Measurements from ENCODE around the gene CNGA1.

CNGA1 gene

DNA sequence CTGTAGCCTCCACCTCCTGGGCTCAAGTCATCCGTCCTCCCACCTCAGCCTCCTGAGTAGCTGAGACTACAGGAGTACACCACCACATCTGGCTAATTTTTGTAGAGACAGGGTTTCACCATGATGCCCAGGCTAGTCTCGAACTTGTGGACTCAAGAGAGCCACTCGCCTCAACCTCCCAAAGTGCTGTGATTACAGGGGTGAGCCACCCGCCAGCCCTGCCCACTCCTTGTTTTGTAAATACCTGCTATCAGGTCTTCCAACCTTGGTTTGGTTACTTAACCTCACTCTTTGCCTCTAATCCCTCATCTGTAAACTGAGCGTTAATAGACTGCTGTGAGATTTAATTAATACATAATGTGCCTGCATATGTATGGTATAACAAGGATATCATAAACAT, 803 bp downstream of the CNGA1 start:
- no peaks in the 10 kb centered on the region for H3K36me3 ChIP-seq (ENCODE audit: insufficient read depth, low read length)
- H3F3A ChIP-seq (ENCODE audit: low read depth): no peaks in the 10 kb centered on the region
- peak overlapping the region; percentile 72 for H3K4me3 ChIP-seq (ENCODE audit: low read length, poor library complexity, severe bottlenecking)
- no peak overlapping the region for H3K9ac ChIP-seq (ENCODE audit: low read depth, low read length, poor library complexity, severe bottlenecking)
- H3K4me1 ChIP-seq (ENCODE audit: insufficient read depth, low read length, poor library complexity, severe bottlenecking): no peaks in the 10 kb centered on the region
- no peaks in the 10 kb centered on the region for H4K20me1 ChIP-seq (ENCODE audit: insufficient read depth, low read length, poor library complexity, severe bottlenecking)
- no peak for TF ChIP-seq CTCF (conservative IDR thresholded peaks at IDR 0.05; ENCODE audit: low read length)
- TF ChIP-seq EZH2phosphoT487 (IDR thresholded peaks at IDR 0.05; ENCODE audit: borderline replicate concordance): no peak
- H2AFZ ChIP-seq (ENCODE audit: low read length): no peak overlapping the region
- H3K9me3 ChIP-seq (ENCODE audit: insufficient read depth, low read depth, low read length): no peaks in the 10 kb centered on the region
- no peak overlapping the region for H3K4me2 ChIP-seq (ENCODE audit: low read depth, low read length, poor library complexity, severe bottlenecking)
- peaks cover 20% of the 10 kb centered on the region for H3K27me3 ChIP-seq (ENCODE audit: insufficient read depth, low read length, poor library complexity, severe bottlenecking)
- no peaks in the 10 kb centered on the region for H3K79me2 ChIP-seq (ENCODE audit: insufficient read depth, low read length)
- H3K9me2 ChIP-seq (replicated peaks; ENCODE audit: low read depth, low read length): no peaks in the 10 kb centered on the region

DNA sequence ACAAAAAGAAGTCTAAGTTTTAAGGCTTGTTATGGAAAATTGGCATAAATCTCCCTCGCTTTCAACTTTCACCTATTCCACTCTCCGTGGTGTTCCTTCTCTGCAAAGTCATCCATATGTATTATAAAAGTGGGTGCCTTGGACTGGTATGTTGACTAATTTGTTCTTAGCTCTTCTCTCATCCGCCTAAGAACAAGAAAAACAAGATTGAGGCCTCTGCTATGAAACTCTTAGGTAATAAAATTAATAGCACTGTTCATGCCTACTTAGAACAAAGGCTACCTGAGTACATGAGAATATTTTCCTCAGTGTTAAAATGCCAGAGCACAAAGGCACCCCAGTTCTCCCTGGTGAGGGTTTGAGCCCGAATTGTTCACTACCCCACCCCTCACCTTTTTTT, 1.3 kb downstream of the CNGA1 start:
- Histone ChIP-seq H3F3A (ENCODE audit: low read depth) (no peaks in the 10 kb centered on the region), H3K9me2 (replicated peaks; ENCODE audit: low read depth, low read length) (no peaks in the 10 kb centered on the region), H3K27me3 (ENCODE audit: insufficient read depth, low read length, poor library complexity, severe bottlenecking) (peaks cover 20% of the 10 kb centered on the region), H3K9me3 (ENCODE audit: insufficient read depth, low read depth, low read length) (no peaks in the 10 kb centered on the region), H4K20me1 (ENCODE audit: insufficient read depth, low read length, poor library complexity, severe bottlenecking) (no peaks in the 10 kb centered on the region), H2AFZ (ENCODE audit: low read length) (no peak overlapping the region), H3K4me1 (ENCODE audit: insufficient read depth, low read length, poor library complexity, severe bottlenecking) (no peaks in the 10 kb centered on the region), H3K4me3 (ENCODE audit: low read length, poor library complexity, severe bottlenecking) (no peak overlapping the region), H3K36me3 (ENCODE audit: insufficient read depth, low read length) (no peaks in the 10 kb centered on the region), H3K79me2 (ENCODE audit: insufficient read depth, low read length) (no peaks in the 10 kb centered on the region), H3K9ac (ENCODE audit: low read depth, low read length, poor library complexity, severe bottlenecking) (no peak overlapping the region), H3K4me2 (ENCODE audit: low read depth, low read length, poor library complexity, severe bottlenecking) (no peak overlapping the region)
- TF ChIP-seq CTCF (conservative IDR thresholded peaks at IDR 0.05; ENCODE audit: low read length) (no peak), EZH2phosphoT487 (IDR thresholded peaks at IDR 0.05; ENCODE audit: borderline replicate concordance) (no peak)

GRCh38 chr4:48012824-48013223, 3.7 kb downstream of the CNGA1 start:
- peaks cover 9% of the 10 kb centered on the region for H3K27me3 ChIP-seq (ENCODE audit: insufficient read depth, low read length, poor library complexity, severe bottlenecking)
- no peaks in the 10 kb centered on the region for H3K9me3 ChIP-seq (ENCODE audit: insufficient read depth, low read depth, low read length)
- H3K4me3 ChIP-seq (ENCODE audit: low read length, poor library complexity, severe bottlenecking): no peak overlapping the region
- no peaks in the 10 kb centered on the region for H3K9me2 ChIP-seq (replicated peaks; ENCODE audit: low read depth, low read length)
- H3K9ac ChIP-seq (ENCODE audit: low read depth, low read length, poor library complexity, severe bottlenecking): no peak overlapping the region
- no peaks in the 10 kb centered on the region for H3K79me2 ChIP-seq (ENCODE audit: insufficient read depth, low read length)
- H3K4me2 ChIP-seq (ENCODE audit: low read depth, low read length, poor library complexity, severe bottlenecking): no peak overlapping the region
- no peaks in the 10 kb centered on the region for H4K20me1 ChIP-seq (ENCODE audit: insufficient read depth, low read length, poor library complexity, severe bottlenecking)
- H2AFZ ChIP-seq (ENCODE audit: low read length): no peak overlapping the region
- no peaks in the 10 kb centered on the region for H3K36me3 ChIP-seq (ENCODE audit: insufficient read depth, low read length)
- H3K4me1 ChIP-seq (ENCODE audit: insufficient read depth, low read length, poor library complexity, severe bottlenecking): no peaks in the 10 kb centered on the region
- TF ChIP-seq EZH2phosphoT487 (IDR thresholded peaks at IDR 0.05; ENCODE audit: borderline replicate concordance) (no peak), CTCF (conservative IDR thresholded peaks at IDR 0.05; ENCODE audit: low read length) (no peak)
- no peaks in the 10 kb centered on the region for H3F3A ChIP-seq (ENCODE audit: low read depth)

Data from Loucy (cell line).